ENCODE data around the gene FERMT1.

The FERMT1 gene

DNA sequence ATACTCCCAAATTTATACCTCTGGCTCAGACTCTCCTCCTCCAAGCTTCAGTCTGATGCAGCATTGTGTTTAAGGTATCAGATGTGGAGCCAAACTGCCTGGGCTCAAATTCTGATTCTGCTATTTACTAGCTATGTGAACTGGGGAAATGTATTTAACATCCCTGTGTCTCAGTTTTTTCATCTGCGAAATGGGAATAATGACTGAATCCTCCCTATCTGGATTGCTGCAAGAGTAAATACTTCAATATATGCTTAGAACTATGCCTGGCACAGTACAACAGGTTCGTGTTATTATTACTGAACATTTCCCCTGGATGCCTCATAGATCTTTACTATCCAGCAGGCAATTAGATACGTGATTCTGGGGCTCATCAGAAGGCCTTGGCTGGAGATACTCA, 74.4 kb downstream of the FERMT1 start:
- Histone ChIP-seq H3K23ac (ENCODE audit: low read length in 2 of 2) (no peak overlapping the region), H3K14ac (ENCODE audit: low read length in 2 of 2) (no peak overlapping the region), H3K27ac (ENCODE audit: low read length, poor library complexity, severe bottlenecking) (no peak overlapping the region), H3K18ac (ENCODE audit: low read depth in 1 of 2, low read length in 2 of 2) (no peak overlapping the region), H3K9me3 (ENCODE audit: control insufficient read depth, low read length) (no peaks in the 10 kb centered on the region), H3K4me1 (ENCODE audit: control insufficient read depth, insufficient read depth, low read depth, low read length) (peaks cover 22% of the 10 kb centered on the region), H3K79me1 (replicated peaks; ENCODE audit: low read length, poor library complexity, severe bottlenecking) (peaks cover 16% of the 10 kb centered on the region), H4K8ac (ENCODE audit: low read length) (no peak overlapping the region), H2AFZ (ENCODE audit: low read depth, low read length) (no peak overlapping the region), H3K9ac (ENCODE audit: low read length) (no peak overlapping the region), H3K4me3 (ENCODE audit: insufficient read depth in 1 of 2, low read depth in 1 of 2, low read length in 2 of 2) (no peak overlapping the region), H3K4ac (ENCODE audit: low read depth in 1 of 2, low read length in 2 of 2) (no peak overlapping the region), H2BK12ac (ENCODE audit: low read length in 2 of 2) (no peak overlapping the region), H3K4me2 (ENCODE audit: low read length, poor library complexity, severe bottlenecking) (no peak overlapping the region), H2BK15ac (ENCODE audit: low read depth, poor library complexity, severe bottlenecking) (no peak overlapping the region), H2BK5ac (ENCODE audit: low read depth, low read length, poor library complexity, severe bottlenecking) (no peak overlapping the region), H3K27me3 (ENCODE audit: control insufficient read depth in 1 of 2, insufficient read depth in 1 of 2, low read length in 2 of 2) (peaks cover 0 to 19% of the 10 kb centered on the region in 2 experiments), H2BK120ac (ENCODE audit: low read depth, low read length) (no peak overlapping the region), H2AK5ac (ENCODE audit: low read length, severe bottlenecking) (no peak overlapping the region), H3K36me3 (ENCODE audit: control insufficient read depth in 1 of 2, insufficient read depth in 2 of 2, low read depth in 1 of 2, low read length in 2 of 2) (peaks cover 0 to 34% of the 10 kb centered on the region in 2 experiments), H4K91ac (ENCODE audit: low read length) (no peak overlapping the region)
- no peak for DNase-seq
- WGBS = 90% methylated on average over 3 of the region's 3 CpGs

DNA sequence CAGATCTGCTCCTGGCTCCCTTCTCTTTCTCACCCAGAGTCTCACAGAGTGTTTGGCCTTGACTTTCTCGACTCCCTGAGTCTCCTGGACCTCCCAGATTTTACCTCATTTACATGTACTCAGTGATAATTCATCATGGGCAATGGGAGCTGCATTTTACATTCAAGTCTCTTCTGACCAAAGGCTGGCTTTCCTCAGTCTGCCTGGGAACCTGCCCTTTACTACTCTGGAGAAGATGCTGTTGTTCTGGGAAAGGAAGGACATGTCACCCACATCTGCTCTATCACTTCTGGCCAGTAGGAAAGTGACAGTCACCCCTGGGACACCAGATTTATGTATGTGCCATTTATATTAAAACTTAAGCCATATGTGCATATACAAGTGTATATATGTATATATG, 76.4 kb downstream of the FERMT1 start:
- Histone ChIP-seq H2AFZ (ENCODE audit: low read depth, low read length) (no peak overlapping the region), H4K91ac (ENCODE audit: low read length) (no peak overlapping the region), H3K4ac (ENCODE audit: low read depth in 1 of 2, low read length in 2 of 2) (no peak overlapping the region), H3K9ac (ENCODE audit: low read length) (no peak overlapping the region), H3K14ac (ENCODE audit: low read length in 2 of 2) (no peak overlapping the region), H3K79me1 (replicated peaks; ENCODE audit: low read length, poor library complexity, severe bottlenecking) (peaks cover 30% of the 10 kb centered on the region), H3K18ac (ENCODE audit: low read depth in 1 of 2, low read length in 2 of 2) (no peak overlapping the region), H3K36me3 (ENCODE audit: control insufficient read depth in 1 of 2, insufficient read depth in 2 of 2, low read depth in 1 of 2, low read length in 2 of 2) (peaks cover 8 to 51% of the 10 kb centered on the region in 2 experiments), H3K23ac (ENCODE audit: low read length in 2 of 2) (no peak overlapping the region), H2BK120ac (ENCODE audit: low read depth, low read length) (no peak overlapping the region), H4K8ac (ENCODE audit: low read length) (no peak overlapping the region), H3K4me1 (ENCODE audit: control insufficient read depth, insufficient read depth, low read depth, low read length) (peaks cover 9% of the 10 kb centered on the region), H2AK5ac (ENCODE audit: low read length, severe bottlenecking) (no peak overlapping the region), H3K4me2 (ENCODE audit: low read length, poor library complexity, severe bottlenecking) (no peak overlapping the region), H3K4me3 (ENCODE audit: insufficient read depth in 1 of 2, low read depth in 1 of 2, low read length in 2 of 2) (no peak overlapping the region), H3K9me3 (ENCODE audit: control insufficient read depth, low read length) (no peaks in the 10 kb centered on the region), H3K27me3 (ENCODE audit: control insufficient read depth in 1 of 2, insufficient read depth in 1 of 2, low read length in 2 of 2) (peaks cover 0 to 9% of the 10 kb centered on the region in 2 experiments), H2BK12ac (ENCODE audit: low read length in 2 of 2) (no peak overlapping the region), H3K27ac (ENCODE audit: low read length, poor library complexity, severe bottlenecking) (no peak overlapping the region), H2BK15ac (ENCODE audit: low read depth, poor library complexity, severe bottlenecking) (no peak overlapping the region), H2BK5ac (ENCODE audit: low read depth, low read length, poor library complexity, severe bottlenecking) (no peak overlapping the region)
- WGBS = 87% methylated on average over 1 of the region's 1 CpG
- DNase-seq = no peak

DNA sequence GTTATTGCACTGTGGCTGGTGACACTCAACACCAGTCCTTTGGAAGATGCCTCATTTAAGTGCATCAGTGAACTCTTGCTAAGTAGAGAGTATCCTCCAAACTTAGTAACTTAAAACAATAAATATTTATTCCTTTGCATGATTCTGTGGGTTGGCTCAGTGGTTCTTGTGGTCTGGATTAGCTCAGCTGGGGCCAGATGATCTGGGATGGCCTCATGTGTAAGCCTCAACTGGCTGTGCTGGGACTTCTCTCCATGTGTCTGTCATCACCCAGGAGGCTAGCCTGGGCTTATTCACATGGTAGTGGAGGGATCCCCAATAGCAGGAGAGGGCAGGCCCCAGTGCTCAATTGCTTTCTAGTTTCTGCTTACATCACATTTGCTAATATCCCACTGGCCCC, 77.3 kb downstream of the FERMT1 start:
- Histone ChIP-seq H2BK5ac (ENCODE audit: low read depth, low read length, poor library complexity, severe bottlenecking) (no peak overlapping the region), H3K23ac (ENCODE audit: low read length in 2 of 2) (no peak overlapping the region), H3K4me1 (ENCODE audit: control insufficient read depth, insufficient read depth, low read depth, low read length) (peaks cover 2% of the 10 kb centered on the region), H2BK12ac (ENCODE audit: low read length in 2 of 2) (no peak overlapping the region), H2AFZ (ENCODE audit: low read depth, low read length) (no peak overlapping the region), H3K4me3 (ENCODE audit: insufficient read depth in 1 of 2, low read depth in 1 of 2, low read length in 2 of 2) (no peak overlapping the region), H2AK5ac (ENCODE audit: low read length, severe bottlenecking) (no peak overlapping the region), H3K9ac (ENCODE audit: low read length) (no peak overlapping the region), H3K4ac (ENCODE audit: low read depth in 1 of 2, low read length in 2 of 2) (no peak overlapping the region), H4K91ac (ENCODE audit: low read length) (no peak overlapping the region), H3K9me3 (ENCODE audit: control insufficient read depth, low read length) (no peaks in the 10 kb centered on the region), H3K4me2 (ENCODE audit: low read length, poor library complexity, severe bottlenecking) (no peak overlapping the region), H3K27me3 (ENCODE audit: control insufficient read depth in 1 of 2, insufficient read depth in 1 of 2, low read length in 2 of 2) (peaks cover 0 to 1% of the 10 kb centered on the region in 2 experiments), H3K18ac (ENCODE audit: low read depth in 1 of 2, low read length in 2 of 2) (no peak overlapping the region), H3K36me3 (ENCODE audit: control insufficient read depth in 1 of 2, insufficient read depth in 2 of 2, low read depth in 1 of 2, low read length in 2 of 2) (peaks cover 17 to 60% of the 10 kb centered on the region in 2 experiments), H3K27ac (ENCODE audit: low read length, poor library complexity, severe bottlenecking) (no peak overlapping the region), H3K14ac (ENCODE audit: low read length in 2 of 2) (no peak overlapping the region), H3K79me1 (replicated peaks; ENCODE audit: low read length, poor library complexity, severe bottlenecking) (peaks cover 38% of the 10 kb centered on the region), H2BK120ac (ENCODE audit: low read depth, low read length) (no peak overlapping the region), H4K8ac (ENCODE audit: low read length) (no peak overlapping the region), H2BK15ac (ENCODE audit: low read depth, poor library complexity, severe bottlenecking) (no peak overlapping the region)
- peak; percentile 84 for DNase-seq

DNA sequence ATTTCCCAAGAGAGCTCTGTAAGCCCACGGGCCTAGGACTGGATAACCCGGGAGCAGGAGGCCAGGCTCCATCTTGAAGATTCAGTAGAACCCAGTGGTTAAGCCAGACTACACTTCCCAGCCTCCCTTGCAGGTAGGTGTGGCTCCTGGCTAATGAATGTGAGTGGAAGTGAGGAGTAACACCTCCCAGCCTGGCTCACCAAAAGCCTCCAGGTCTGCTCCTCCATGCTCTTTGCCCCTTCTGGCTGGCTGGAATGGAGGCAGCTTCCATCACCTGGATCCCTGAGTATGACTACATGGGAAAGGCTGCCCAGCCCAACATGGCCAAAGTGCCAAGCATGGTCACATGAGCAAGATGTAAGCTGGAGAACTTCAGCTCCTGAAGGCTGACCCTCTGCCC, 78.7 kb downstream of the FERMT1 start:
- Histone ChIP-seq H3K36me3 (ENCODE audit: control insufficient read depth in 1 of 2, insufficient read depth in 2 of 2, low read depth in 1 of 2, low read length in 2 of 2) (peaks cover 25 to 61% of the 10 kb centered on the region in 2 experiments), H3K18ac (ENCODE audit: low read depth in 1 of 2, low read length in 2 of 2) (no peak overlapping the region), H3K4ac (ENCODE audit: low read depth in 1 of 2, low read length in 2 of 2) (no peak overlapping the region), H3K4me1 (ENCODE audit: control insufficient read depth, insufficient read depth, low read depth, low read length) (peaks cover 2% of the 10 kb centered on the region), H4K8ac (ENCODE audit: low read length) (no peak overlapping the region), H3K9ac (ENCODE audit: low read length) (no peak overlapping the region), H2AK5ac (ENCODE audit: low read length, severe bottlenecking) (no peak overlapping the region), H2BK5ac (ENCODE audit: low read depth, low read length, poor library complexity, severe bottlenecking) (no peak overlapping the region), H3K4me3 (ENCODE audit: insufficient read depth in 1 of 2, low read depth in 1 of 2, low read length in 2 of 2) (no peak overlapping the region), H2AFZ (ENCODE audit: low read depth, low read length) (no peak overlapping the region), H3K9me3 (ENCODE audit: control insufficient read depth, low read length) (no peaks in the 10 kb centered on the region), H4K91ac (ENCODE audit: low read length) (no peak overlapping the region), H3K27ac (ENCODE audit: low read length, poor library complexity, severe bottlenecking) (no peak overlapping the region), H3K27me3 (ENCODE audit: control insufficient read depth in 1 of 2, insufficient read depth in 1 of 2, low read length in 2 of 2) (no peaks in the 10 kb centered on the region), H3K4me2 (ENCODE audit: low read length, poor library complexity, severe bottlenecking) (no peak overlapping the region), H2BK12ac (ENCODE audit: low read length in 2 of 2) (no peak overlapping the region), H3K23ac (ENCODE audit: low read length in 2 of 2) (no peak overlapping the region), H2BK15ac (ENCODE audit: low read depth, poor library complexity, severe bottlenecking) (no peak overlapping the region), H2BK120ac (ENCODE audit: low read depth, low read length) (no peak overlapping the region), H3K14ac (ENCODE audit: low read length in 2 of 2) (no peak overlapping the region), H3K79me1 (replicated peaks; ENCODE audit: low read length, poor library complexity, severe bottlenecking) (peaks cover 41% of the 10 kb centered on the region)
- no peak for DNase-seq
- 82% methylated on average over 2 of the region's 2 CpGs for WGBS
